Heart left ventricle (tissue), 13 donors: ENCODE results near the gene BMP10.

Experiments used
- POLR2A ChIP-seq, 2 donors: fragments of 450-650 bp; IDR thresholded peaks; one replicate each; pipeline ENCODE4 v1.6.1; 2017; ENCODE audit warnings: antibody characterized with exemption in 2 of 2, mild to moderate bottlenecking in 2 of 2, moderate library complexity in 2 of 2
- TF ChIP-seq, protein P1 (sequence below), 12 donors: fragments of 200-600 bp; sonication (generic) in 4 of 12; IDR thresholded peaks; one replicate each; pipeline versions ENCODE4 v1.5.0 to v1.8.0; 2018 to 2022; ENCODE audit warnings: antibody characterized with exemption in 12 of 12, mild to moderate bottlenecking in 5 of 12
- donor health status: ischemic (EF 13 %, LVEDD 7.1; RV severe dilation, severe dysfunction).
- donor health status: DM: no; HTN: yes; CAD: no.
- donor health status: DM: no; HTN: no; CAD: no.
- donor health status: ischemic (EF 25% LVEDD 6.9; RV normal size, moderate dysfunction).
- donor health status: ischemic (EF 25% LVEDD 5.7; RV mildly dilated, moderate dysfunction).
- donor health status: ischemic (EF 35%, LVEDD 5.7; RV mildly dilated, moderate dysfunction).
- donor health status: nonischemic (EF 11% LVEDD 7.7; RV severe dilation, severe dysfunction).
- donor health status: DM: yes; HTN: yes; CAD: no.
- donor health status: PGD.
- donor health status: ischemic (EF 29% LVEDD 5.4; RV normal size, mild dysfunction).
- donor health status: nonischemic (EF 23%, LVEDD 6.1; RV moderate dilation, normal function).

- TF ChIP-seq, protein P1, sequence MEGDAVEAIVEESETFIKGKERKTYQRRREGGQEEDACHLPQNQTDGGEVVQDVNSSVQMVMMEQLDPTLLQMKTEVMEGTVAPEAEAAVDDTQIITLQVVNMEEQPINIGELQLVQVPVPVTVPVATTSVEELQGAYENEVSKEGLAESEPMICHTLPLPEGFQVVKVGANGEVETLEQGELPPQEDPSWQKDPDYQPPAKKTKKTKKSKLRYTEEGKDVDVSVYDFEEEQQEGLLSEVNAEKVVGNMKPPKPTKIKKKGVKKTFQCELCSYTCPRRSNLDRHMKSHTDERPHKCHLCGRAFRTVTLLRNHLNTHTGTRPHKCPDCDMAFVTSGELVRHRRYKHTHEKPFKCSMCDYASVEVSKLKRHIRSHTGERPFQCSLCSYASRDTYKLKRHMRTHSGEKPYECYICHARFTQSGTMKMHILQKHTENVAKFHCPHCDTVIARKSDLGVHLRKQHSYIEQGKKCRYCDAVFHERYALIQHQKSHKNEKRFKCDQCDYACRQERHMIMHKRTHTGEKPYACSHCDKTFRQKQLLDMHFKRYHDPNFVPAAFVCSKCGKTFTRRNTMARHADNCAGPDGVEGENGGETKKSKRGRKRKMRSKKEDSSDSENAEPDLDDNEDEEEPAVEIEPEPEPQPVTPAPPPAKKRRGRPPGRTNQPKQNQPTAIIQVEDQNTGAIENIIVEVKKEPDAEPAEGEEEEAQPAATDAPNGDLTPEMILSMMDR (IDR thresholded peaks at IDR 0.05), result no peak
- no peak for TF ChIP-seq POLR2A (IDR thresholded peaks at IDR 0.05)
These were observed 18.3 kb upstream of the BMP10 start for GRCh38 chr2:68889500-68889899.
